HG03097 (cell line): ENCODE results near the gene ANKRD44.
A peak's percentile ranks its signal among the peaks of the same experiment; 100 is the strongest.
"Not testable (repeated sequence)": the region's sequence is repeated elsewhere in the genome, so short reads cannot be mapped to it uniquely, and the experiment has no call there.

Source experiments
- ATAC-seq: cut with Tn5 transposase; IDR thresholded peaks from one replicate; pipeline ENCODE4 v1.9.1; 2021; ENCODE audit not compliant: unreplicated experiment, low FRiP score

The ANKRD44 gene

GRCh38 chr2:197241153-197241552 is 69.4 kb downstream of the ANKRD44 start:
- no peak for ATAC-seq

- no peak for ATAC-seq
Measured at GRCh38 chr2:197240421-197241041, 70.0 kb downstream of the ANKRD44 start.

GRCh38 chr2:197240018-197240417 is 70.6 kb downstream of the ANKRD44 start:
- ATAC-seq, result not testable (repeated sequence)

GRCh38 chr2:197239434-197239833 is 71.1 kb downstream of the ANKRD44 start:
- ATAC-seq, result peak; percentile 44

- ATAC-seq, result peak; percentile 39
Measured at GRCh38 chr2:197238043-197238365, 72.6 kb downstream of the ANKRD44 start.

- no peak for ATAC-seq
Measured at GRCh38 chr2:197237291-197238042, 73.1 kb downstream of the ANKRD44 start.

- no peak for ATAC-seq
Measured at GRCh38 chr2:197236816-197237215, 73.8 kb downstream of the ANKRD44 start.

- no peak for ATAC-seq
Measured at GRCh38 chr2:197236159-197236558, 74.4 kb downstream of the ANKRD44 start.

- ATAC-seq, result no peak
Measured at GRCh38 chr2:197235711-197236110, 74.9 kb downstream of the ANKRD44 start.

GRCh38 chr2:197234671-197235191 is 75.8 kb downstream of the ANKRD44 start:
- no peak for ATAC-seq

- no peak for ATAC-seq
Measured at GRCh38 chr2:197233473-197233872, 77.1 kb downstream of the ANKRD44 start.

GRCh38 chr2:197232010-197232409 is 78.6 kb downstream of the ANKRD44 start:
- no peak for ATAC-seq

GRCh38 chr2:197229509-197230443 is 80.8 kb downstream of the ANKRD44 start:
- ATAC-seq, result no peak

- no peak for ATAC-seq
Measured at GRCh38 chr2:197223451-197223850, 87.1 kb downstream of the ANKRD44 start.

GRCh38 chr2:197219636-197220035 is 90.9 kb downstream of the ANKRD44 start:
- no peak for ATAC-seq

- no peak for ATAC-seq
Measured at GRCh38 chr2:197217541-197217940, 93.0 kb downstream of the ANKRD44 start.

GRCh38 chr2:197216361-197216979 is 94.1 kb downstream of the ANKRD44 start:
- peak; percentile 49 for ATAC-seq

- ATAC-seq, result no peak
Measured at GRCh38 chr2:197215748-197216360, 94.7 kb downstream of the ANKRD44 start.

GRCh38 chr2:197212344-197213262 is 98.0 kb downstream of the ANKRD44 start:
- no peak for ATAC-seq
